Neural cell (in vitro differentiated cells): ENCODE results near the gene EYA2. TPM values are rescaled to one million over a fixed set of nuclear protein-coding genes. Genes with fewer than 3 reads are reported as not detected.

Source experiments
- H2AFZ ChIP-seq: fragments of 200-600, 300-800 bp; sonication (generic), shearing (Covaris generic); 2 replicates; pipeline ENCODE4 v1.6.0; 2014; ENCODE audit warnings: low read depth, mild to moderate bottlenecking, antibody characterized with exemption, low read length, moderate library complexity
- H3F3A ChIP-seq: fragments of 200-600 bp; shearing (Covaris generic); 2 replicates; pipeline ENCODE4 v1.6.1; 2016; ENCODE audit warnings: mild to moderate bottlenecking, moderate library complexity, mixed read lengths, antibody characterized with exemption, low read length; ENCODE audit not compliant: insufficient read depth, poor library complexity, severe bottlenecking
- H3K27ac ChIP-seq: fragments of 200-600, 300-800 bp; sonication (generic), shearing (Covaris generic); 2 replicates; pipeline ENCODE4 v1.5.1; 2014; ENCODE audit warnings: mild to moderate bottlenecking, low read length, moderate library complexity
- H3K27me3 ChIP-seq: fragments of 300-800, 200-600 bp; sonication (generic), shearing (Covaris generic); 2 replicates; pipeline ENCODE4 v1.6.0; 2014; ENCODE audit warnings: mild to moderate bottlenecking, low read depth, low read length, moderate library complexity; ENCODE audit not compliant: insufficient read depth
- H3K36me3 ChIP-seq: fragments of 300-800, 200-600 bp; sonication (generic), shearing (Covaris generic); 2 replicates; pipeline ENCODE4 v1.5.1; 2014; ENCODE audit warnings: mild to moderate bottlenecking, antibody characterized with exemption, low read length, moderate library complexity; ENCODE audit not compliant: insufficient read depth
- H3K4me2 ChIP-seq: fragments of 300-800, 200-600 bp; sonication (generic), shearing (Covaris generic); 2 replicates; pipeline ENCODE4 v1.6.0; 2014; ENCODE audit warnings: mild to moderate bottlenecking, low read length
- H3K4me3 ChIP-seq: fragments of 300-800, 200-600 bp; sonication (generic), shearing (Covaris generic); 2 replicates; pipeline ENCODE4 v1.5.1; 2014; ENCODE audit warnings: mild to moderate bottlenecking, low read length, moderate library complexity
- H3K79me2 ChIP-seq: fragments of 200-600 bp; shearing (Covaris generic); replicated peaks from 2 replicates; pipeline ENCODE4 v1.6.0; 2014; ENCODE audit warnings: mild to moderate bottlenecking, low read length, moderate library complexity; ENCODE audit not compliant: insufficient read depth
- H3K9ac ChIP-seq: fragments of 300-800, 200-600 bp; sonication (generic), shearing (Covaris generic); 2 replicates; pipeline ENCODE4 v1.6.1; 2016; ENCODE audit warnings: mild to moderate bottlenecking, low read length, mixed read lengths
- H3K9me2 ChIP-seq: fragments of 200-600 bp; shearing (Covaris generic); 2 replicates; pipeline ENCODE4 v1.6.1; 2016; ENCODE audit warnings: mild to moderate bottlenecking, low read length, mixed read lengths; ENCODE audit not compliant: insufficient read depth
- H3K9me3 ChIP-seq: fragments of 200-600, 300-800 bp; sonication (generic), shearing (Covaris generic); 2 replicates; pipeline ENCODE4 v1.6.1; 2016; ENCODE audit warnings: mild to moderate bottlenecking, mixed run types, low read length, moderate library complexity, mixed read lengths
- H4K20me1 ChIP-seq: fragments of 200-600 bp; shearing (Covaris generic); 2 replicates; pipeline ENCODE4 v1.6.1; 2016; ENCODE audit warnings: mild to moderate bottlenecking, mixed run types; ENCODE audit not compliant: insufficient read depth
- EP300 ChIP-seq: fragments of 450-650 bp; conservative IDR thresholded peaks from 2 replicates; pipeline ENCODE4 v1.6.1; 2014; ENCODE audit warnings: antibody characterized with exemption, mild to moderate bottlenecking, moderate library complexity; ENCODE audit not compliant: poor library complexity, severe bottlenecking
- EZH2 ChIP-seq: fragments of 200-600, 300-800 bp; shearing (Covaris generic), sonication (generic); IDR thresholded peaks from 2 replicates; pipeline ENCODE4 v1.6.1; 2014; ENCODE audit warnings: antibody characterized with exemption, low read length, borderline replicate concordance, mild to moderate bottlenecking; ENCODE audit not compliant: insufficient read depth, poor library complexity, severe bottlenecking
- MXI1 ChIP-seq: fragments of 450-650 bp; conservative IDR thresholded peaks from 2 replicates; pipeline ENCODE4 v1.6.1; 2014; ENCODE audit warnings: antibody characterized with exemption, mild to moderate bottlenecking; ENCODE audit not compliant: poor library complexity, severe bottlenecking
- POLR2AphosphoS5 ChIP-seq: IDR thresholded peaks from 2 replicates; pipeline ENCODE4 v1.6.1; 2012
- RAD21 ChIP-seq: fragments of 450-650 bp; conservative IDR thresholded peaks from 2 replicates; pipeline ENCODE4 v1.6.1; 2014; ENCODE audit warnings: antibody characterized with exemption, mild to moderate bottlenecking, moderate library complexity
- SMC3 ChIP-seq: fragments of 450-650 bp; conservative IDR thresholded peaks from 2 replicates; pipeline ENCODE4 v1.6.1; 2014; ENCODE audit warnings: antibody characterized with exemption, mild to moderate bottlenecking, moderate library complexity; ENCODE audit not compliant: poor library complexity
- TAF1 ChIP-seq: IDR thresholded peaks from 2 replicates; pipeline ENCODE4 v1.6.1; 2012; ENCODE audit warnings: low read depth
- polyA plus RNA-seq: library from polyadenylated mRNA; depleted of rRNA; stranded (reverse); fragments of >200 nt; gene quantifications from 2 replicates; pipeline ENCODE4 v1.2.3, GENCODE V29; 2014
- TF ChIP-seq, protein P1 (sequence below): IDR thresholded peaks from 2 replicates; pipeline ENCODE4 v1.6.1; 2012; ENCODE audit warnings: borderline replicate concordance
- TF ChIP-seq, protein P2 (sequence below): fragments of 450-650 bp; IDR thresholded peaks from 2 replicates; pipeline ENCODE4 v1.5.1; 2014; ENCODE audit warnings: antibody characterized with exemption, mild to moderate bottlenecking, moderate library complexity; ENCODE audit not compliant: poor library complexity, severe bottlenecking

The EYA2 gene
- polyA plus RNA-seq, 1 donor from 2014 or later: 0.88 TPM

- TF ChIP-seq TAF1: no peak
Observed at GRCh38 chr20:47089151-47089550, 194.5 kb downstream of the EYA2 start (continued).

DNA sequence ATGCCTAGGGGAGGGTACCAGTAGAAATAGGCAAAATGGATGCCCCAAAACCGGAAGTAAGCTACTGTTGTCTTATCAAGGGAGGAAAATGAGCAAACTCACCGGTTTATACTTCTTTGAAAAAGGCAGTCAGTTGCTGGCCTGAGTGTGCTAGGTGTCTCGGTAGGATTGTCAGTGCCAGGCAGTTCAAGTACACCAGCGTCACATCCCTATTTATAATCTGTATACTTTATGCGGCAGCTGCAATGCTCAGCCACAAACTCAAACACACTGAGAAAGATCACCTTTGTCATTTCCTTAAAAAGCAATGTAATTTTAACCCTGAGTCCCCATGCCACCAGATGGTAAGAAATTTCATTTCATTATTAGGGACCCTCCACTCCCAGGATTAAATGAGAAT is 196.2 kb downstream of the EYA2 start:
- Histone ChIP-seq H3K4me2 (no peak overlapping the region), H3K27me3 (no peaks in the 10 kb centered on the region), H3K36me3 (no peaks in the 10 kb centered on the region), H3K9me3 (no peaks in the 10 kb centered on the region), H2AFZ (no peak overlapping the region), H4K20me1 (no peaks in the 10 kb centered on the region), H3F3A (no peaks in the 10 kb centered on the region), H3K4me3 (no peak overlapping the region), H3K9ac (no peak overlapping the region), H3K9me2 (no peaks in the 10 kb centered on the region), H3K79me2 (no peaks in the 10 kb centered on the region), H3K27ac (no peak overlapping the region)
- TF ChIP-seq, protein P1, sequence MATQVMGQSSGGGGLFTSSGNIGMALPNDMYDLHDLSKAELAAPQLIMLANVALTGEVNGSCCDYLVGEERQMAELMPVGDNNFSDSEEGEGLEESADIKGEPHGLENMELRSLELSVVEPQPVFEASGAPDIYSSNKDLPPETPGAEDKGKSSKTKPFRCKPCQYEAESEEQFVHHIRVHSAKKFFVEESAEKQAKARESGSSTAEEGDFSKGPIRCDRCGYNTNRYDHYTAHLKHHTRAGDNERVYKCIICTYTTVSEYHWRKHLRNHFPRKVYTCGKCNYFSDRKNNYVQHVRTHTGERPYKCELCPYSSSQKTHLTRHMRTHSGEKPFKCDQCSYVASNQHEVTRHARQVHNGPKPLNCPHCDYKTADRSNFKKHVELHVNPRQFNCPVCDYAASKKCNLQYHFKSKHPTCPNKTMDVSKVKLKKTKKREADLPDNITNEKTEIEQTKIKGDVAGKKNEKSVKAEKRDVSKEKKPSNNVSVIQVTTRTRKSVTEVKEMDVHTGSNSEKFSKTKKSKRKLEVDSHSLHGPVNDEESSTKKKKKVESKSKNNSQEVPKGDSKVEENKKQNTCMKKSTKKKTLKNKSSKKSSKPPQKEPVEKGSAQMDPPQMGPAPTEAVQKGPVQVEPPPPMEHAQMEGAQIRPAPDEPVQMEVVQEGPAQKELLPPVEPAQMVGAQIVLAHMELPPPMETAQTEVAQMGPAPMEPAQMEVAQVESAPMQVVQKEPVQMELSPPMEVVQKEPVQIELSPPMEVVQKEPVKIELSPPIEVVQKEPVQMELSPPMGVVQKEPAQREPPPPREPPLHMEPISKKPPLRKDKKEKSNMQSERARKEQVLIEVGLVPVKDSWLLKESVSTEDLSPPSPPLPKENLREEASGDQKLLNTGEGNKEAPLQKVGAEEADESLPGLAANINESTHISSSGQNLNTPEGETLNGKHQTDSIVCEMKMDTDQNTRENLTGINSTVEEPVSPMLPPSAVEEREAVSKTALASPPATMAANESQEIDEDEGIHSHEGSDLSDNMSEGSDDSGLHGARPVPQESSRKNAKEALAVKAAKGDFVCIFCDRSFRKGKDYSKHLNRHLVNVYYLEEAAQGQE: no peak
- no peak for TF ChIP-seq MXI1
- TF ChIP-seq EP300: no peak
- no peak for TF ChIP-seq EZH2
- TF ChIP-seq TAF1: no peak
- TF ChIP-seq RAD21: no peak
- no peak for TF ChIP-seq POLR2AphosphoS5
- TF ChIP-seq, protein P2, sequence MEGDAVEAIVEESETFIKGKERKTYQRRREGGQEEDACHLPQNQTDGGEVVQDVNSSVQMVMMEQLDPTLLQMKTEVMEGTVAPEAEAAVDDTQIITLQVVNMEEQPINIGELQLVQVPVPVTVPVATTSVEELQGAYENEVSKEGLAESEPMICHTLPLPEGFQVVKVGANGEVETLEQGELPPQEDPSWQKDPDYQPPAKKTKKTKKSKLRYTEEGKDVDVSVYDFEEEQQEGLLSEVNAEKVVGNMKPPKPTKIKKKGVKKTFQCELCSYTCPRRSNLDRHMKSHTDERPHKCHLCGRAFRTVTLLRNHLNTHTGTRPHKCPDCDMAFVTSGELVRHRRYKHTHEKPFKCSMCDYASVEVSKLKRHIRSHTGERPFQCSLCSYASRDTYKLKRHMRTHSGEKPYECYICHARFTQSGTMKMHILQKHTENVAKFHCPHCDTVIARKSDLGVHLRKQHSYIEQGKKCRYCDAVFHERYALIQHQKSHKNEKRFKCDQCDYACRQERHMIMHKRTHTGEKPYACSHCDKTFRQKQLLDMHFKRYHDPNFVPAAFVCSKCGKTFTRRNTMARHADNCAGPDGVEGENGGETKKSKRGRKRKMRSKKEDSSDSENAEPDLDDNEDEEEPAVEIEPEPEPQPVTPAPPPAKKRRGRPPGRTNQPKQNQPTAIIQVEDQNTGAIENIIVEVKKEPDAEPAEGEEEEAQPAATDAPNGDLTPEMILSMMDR: no peak
- no peak for TF ChIP-seq SMC3

DNA sequence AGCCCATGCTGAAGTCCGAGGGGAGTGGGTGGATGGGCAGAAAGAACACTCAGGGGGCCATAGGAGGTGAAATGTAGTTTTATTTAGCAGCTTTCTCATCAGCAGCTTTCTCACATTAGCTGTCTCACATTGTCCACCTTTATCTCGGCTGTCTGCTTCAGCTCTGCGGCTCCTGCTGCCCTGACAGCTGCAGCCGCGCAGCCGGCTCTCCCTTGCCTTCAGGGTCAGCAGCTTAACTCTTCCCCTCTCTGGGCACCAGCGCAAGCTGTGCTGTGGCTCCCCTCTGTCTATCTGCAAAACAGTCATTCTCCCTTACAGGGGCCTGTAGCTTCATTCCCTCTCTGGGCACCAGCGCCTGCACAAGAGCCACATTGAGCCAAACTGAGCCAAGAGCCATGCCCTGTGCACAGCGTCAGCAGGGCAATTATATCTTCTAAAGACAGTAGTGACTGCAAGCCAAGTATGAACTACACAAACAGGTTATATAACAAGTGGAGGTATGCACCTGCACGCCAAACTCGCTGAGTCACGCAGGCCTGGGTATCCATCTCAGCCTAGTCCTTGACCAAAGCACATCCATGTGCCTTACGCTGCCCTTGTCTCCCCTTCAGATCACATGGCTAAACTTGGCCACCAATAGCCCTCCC is 198.8 kb downstream of the EYA2 start:
- no peak overlapping the region for H3K4me3 ChIP-seq
- no peaks in the 10 kb centered on the region for H3K27me3 ChIP-seq
- no peaks in the 10 kb centered on the region for H4K20me1 ChIP-seq
- TF ChIP-seq EZH2: no peak
- no peak for TF ChIP-seq EP300
- no peak for TF ChIP-seq MXI1
- TF ChIP-seq RAD21: no peak
- TF ChIP-seq, protein P1: no peak
- no peak overlapping the region for H3K4me2 ChIP-seq
- no peak overlapping the region for H3K27ac ChIP-seq
- no peaks in the 10 kb centered on the region for H3K79me2 ChIP-seq
- no peaks in the 10 kb centered on the region for H3F3A ChIP-seq
- no peak overlapping the region for H3K9ac ChIP-seq
- H3K9me3 ChIP-seq: no peaks in the 10 kb centered on the region
- no peak overlapping the region for H2AFZ ChIP-seq
- no peaks in the 10 kb centered on the region for H3K36me3 ChIP-seq
- no peaks in the 10 kb centered on the region for H3K9me2 ChIP-seq
